ENCODE measurements around the gene SRPK3.

The SRPK3 gene

GRCh38 chrX:153819384-153820040, 38.7 kb downstream of the SRPK3 start:
- DNase-seq = no peak
- H3K9me3 ChIP-seq (ENCODE audit: control extremely low read depth in 1 of 5, control insufficient read depth in 4 of 5, insufficient read depth in 2 of 5, low read depth in 1 of 5, low read length in 4 of 5) = no peaks in the 10 kb centered on the region
- H3K27ac ChIP-seq (ENCODE audit: insufficient read depth in 1 of 2, low read depth in 1 of 2, low read length in 2 of 2, poor library complexity in 1 of 2, severe bottlenecking in 2 of 2) = no peak overlapping the region
- CTCF ChIA-PET = no interaction called here
- H3K27me3 ChIP-seq (replicated peaks in 2 of 5; ENCODE audit: control insufficient read depth in 4 of 5, insufficient read depth in 5 of 5, low read length in 4 of 5) = peaks cover 0 to 51% (median 2%) of the 10 kb centered on the region in 5 experiments
- POLR2A ChIA-PET = no interaction called here
- 53% methylated on average over 21 of the region's 23 CpGs for WGBS (ENCODE audit: insufficient coverage)
- H3K36me3 ChIP-seq (ENCODE audit: control insufficient read depth in 4 of 4, insufficient read depth in 4 of 4, low read length in 3 of 4) = no peaks in the 10 kb centered on the region
- peaks cover 0 to 44% (median 30%) of the 10 kb centered on the region in 4 experiments for H3K4me1 ChIP-seq (ENCODE audit: control extremely low read depth in 1 of 4, control insufficient read depth in 4 of 4, insufficient read depth in 4 of 4, low read length in 3 of 4)
- peak overlapping the region in 4 of 7 experiments; percentile 16 to 67 (median 42) for H3K4me3 ChIP-seq (ENCODE audit: control insufficient read depth in 1 of 7, extremely low read depth in 1 of 7, insufficient read depth in 4 of 7, low read depth in 2 of 7, low read length in 6 of 7)

DNA sequence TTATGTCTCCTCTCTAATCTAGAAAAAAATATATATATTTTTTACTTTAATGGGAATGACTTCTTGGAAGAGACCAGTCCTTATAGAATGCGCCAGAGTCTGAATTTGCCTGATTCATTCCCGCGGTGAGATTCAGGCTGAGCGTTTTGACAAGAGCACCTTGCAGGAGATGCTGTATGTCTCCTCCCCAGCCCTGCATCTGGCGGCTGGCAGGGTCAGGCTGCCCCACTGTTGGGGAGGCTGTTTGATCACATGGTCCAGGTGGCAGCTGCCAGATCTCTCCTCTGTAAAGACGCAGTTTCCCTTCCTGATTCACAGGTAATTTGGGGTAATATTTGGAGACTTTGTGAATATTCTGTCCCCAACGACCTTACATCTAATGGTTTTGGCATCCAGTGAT, 39.8 kb downstream of the SRPK3 start:
- Histone ChIP-seq H3K4me3 (ENCODE audit: control insufficient read depth in 1 of 7, extremely low read depth in 1 of 7, insufficient read depth in 4 of 7, low read depth in 2 of 7, low read length in 6 of 7) (no peak overlapping the region), H3K27me3 (replicated peaks in 2 of 5; ENCODE audit: control insufficient read depth in 4 of 5, insufficient read depth in 5 of 5, low read length in 4 of 5) (peaks cover 0 to 58% (median 3%) of the 10 kb centered on the region in 5 experiments), H3K27ac (ENCODE audit: insufficient read depth in 1 of 2, low read depth in 1 of 2, low read length in 2 of 2, poor library complexity in 1 of 2, severe bottlenecking in 2 of 2) (no peak overlapping the region), H3K9me3 (ENCODE audit: control extremely low read depth in 1 of 5, control insufficient read depth in 4 of 5, insufficient read depth in 2 of 5, low read depth in 1 of 5, low read length in 4 of 5) (no peaks in the 10 kb centered on the region), H3K4me1 (ENCODE audit: control extremely low read depth in 1 of 4, control insufficient read depth in 4 of 4, insufficient read depth in 4 of 4, low read length in 3 of 4) (peaks cover 0 to 40% (median 25%) of the 10 kb centered on the region in 4 experiments), H3K36me3 (ENCODE audit: control insufficient read depth in 4 of 4, insufficient read depth in 4 of 4, low read length in 3 of 4) (no peaks in the 10 kb centered on the region)
- no peak for DNase-seq
- POLR2A ChIA-PET = no interaction called here
- CTCF ChIA-PET = no interaction called here
- WGBS (ENCODE audit: insufficient coverage) = 78% methylated on average over 5 of the region's 7 CpGs

GRCh38 chrX:153821066-153821465, 40.2 kb downstream of the SRPK3 start:
- DNase-seq = no peak
- Histone ChIP-seq H3K36me3 (ENCODE audit: control insufficient read depth in 4 of 4, insufficient read depth in 4 of 4, low read length in 3 of 4) (no peaks in the 10 kb centered on the region), H3K9me3 (ENCODE audit: control extremely low read depth in 1 of 5, control insufficient read depth in 4 of 5, insufficient read depth in 2 of 5, low read depth in 1 of 5, low read length in 4 of 5) (no peaks in the 10 kb centered on the region), H3K4me1 (ENCODE audit: control extremely low read depth in 1 of 4, control insufficient read depth in 4 of 4, insufficient read depth in 4 of 4, low read length in 3 of 4) (peaks cover 0 to 41% (median 25%) of the 10 kb centered on the region in 4 experiments), H3K27ac (ENCODE audit: insufficient read depth in 1 of 2, low read depth in 1 of 2, low read length in 2 of 2, poor library complexity in 1 of 2, severe bottlenecking in 2 of 2) (no peak overlapping the region), H3K27me3 (replicated peaks in 2 of 5; ENCODE audit: control insufficient read depth in 4 of 5, insufficient read depth in 5 of 5, low read length in 4 of 5) (peaks cover 0 to 58% (median 5%) of the 10 kb centered on the region in 5 experiments), H3K4me3 (ENCODE audit: control insufficient read depth in 1 of 7, extremely low read depth in 1 of 7, insufficient read depth in 4 of 7, low read depth in 2 of 7, low read length in 6 of 7) (no peak overlapping the region)
- CTCF ChIA-PET = no interaction called here
- WGBS (ENCODE audit: insufficient coverage) = 98% methylated on average over 7 of the region's 9 CpGs
- POLR2A ChIA-PET = no interaction called here

DNA sequence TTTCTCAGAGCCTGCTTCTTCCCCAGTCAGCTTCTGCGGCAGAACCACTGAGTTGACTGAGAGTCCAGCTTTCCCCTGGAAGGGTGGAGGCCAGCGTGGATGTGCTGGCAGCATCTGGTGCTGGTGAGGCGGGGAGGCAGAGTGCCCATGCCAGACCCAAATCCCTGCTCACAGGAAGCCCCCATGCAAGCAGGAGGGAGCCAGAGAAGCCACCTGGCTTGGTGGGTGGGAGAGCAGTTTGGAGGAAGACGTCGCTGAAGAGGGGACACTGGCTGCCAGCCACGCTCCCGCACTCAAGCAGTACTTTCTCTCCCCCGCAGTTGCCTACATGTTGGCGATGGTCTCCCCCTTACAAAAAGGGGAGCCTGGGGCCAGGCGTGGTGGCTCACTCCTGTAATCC, 43.5 kb downstream of the SRPK3 start:
- Histone ChIP-seq H3K27me3 (replicated peaks in 2 of 5; ENCODE audit: control insufficient read depth in 4 of 5, insufficient read depth in 5 of 5, low read length in 4 of 5) (peaks cover 0 to 62% (median 13%) of the 10 kb centered on the region in 5 experiments), H3K4me1 (ENCODE audit: control extremely low read depth in 1 of 4, control insufficient read depth in 4 of 4, insufficient read depth in 4 of 4, low read length in 3 of 4) (peaks cover 0 to 36% (median 18%) of the 10 kb centered on the region in 4 experiments), H3K9me3 (ENCODE audit: control extremely low read depth in 1 of 5, control insufficient read depth in 4 of 5, insufficient read depth in 2 of 5, low read depth in 1 of 5, low read length in 4 of 5) (peaks cover 0 to 3% (median 0%) of the 10 kb centered on the region in 5 experiments), H3K4me3 (ENCODE audit: control insufficient read depth in 1 of 7, extremely low read depth in 1 of 7, insufficient read depth in 4 of 7, low read depth in 2 of 7, low read length in 6 of 7) (no peak overlapping the region), H3K27ac (ENCODE audit: insufficient read depth in 1 of 2, low read depth in 1 of 2, low read length in 2 of 2, poor library complexity in 1 of 2, severe bottlenecking in 2 of 2) (no peak overlapping the region), H3K36me3 (ENCODE audit: control insufficient read depth in 4 of 4, insufficient read depth in 4 of 4, low read length in 3 of 4) (no peaks in the 10 kb centered on the region)
- ChIA-PET POLR2A (no interaction called here), CTCF (no interaction called here)
- WGBS (ENCODE audit: insufficient coverage) = 92% methylated on average over 8 of the region's 10 CpGs
- DNase-seq = no peak

GRCh38 chrX:153825042-153825441, 44.2 kb downstream of the SRPK3 start:
- Histone ChIP-seq H3K4me3 (ENCODE audit: control insufficient read depth in 1 of 7, extremely low read depth in 1 of 7, insufficient read depth in 4 of 7, low read depth in 2 of 7, low read length in 6 of 7) (no peak overlapping the region), H3K27me3 (replicated peaks in 2 of 5; ENCODE audit: control insufficient read depth in 4 of 5, insufficient read depth in 5 of 5, low read length in 4 of 5) (peaks cover 0 to 63% (median 13%) of the 10 kb centered on the region in 5 experiments), H3K27ac (ENCODE audit: insufficient read depth in 1 of 2, low read depth in 1 of 2, low read length in 2 of 2, poor library complexity in 1 of 2, severe bottlenecking in 2 of 2) (no peak overlapping the region), H3K9me3 (ENCODE audit: control extremely low read depth in 1 of 5, control insufficient read depth in 4 of 5, insufficient read depth in 2 of 5, low read depth in 1 of 5, low read length in 4 of 5) (peaks cover 0 to 10% (median 0%) of the 10 kb centered on the region in 5 experiments), H3K4me1 (ENCODE audit: control extremely low read depth in 1 of 4, control insufficient read depth in 4 of 4, insufficient read depth in 4 of 4, low read length in 3 of 4) (peaks cover 0 to 36% (median 19%) of the 10 kb centered on the region in 4 experiments), H3K36me3 (ENCODE audit: control insufficient read depth in 4 of 4, insufficient read depth in 4 of 4, low read length in 3 of 4) (no peaks in the 10 kb centered on the region)
- DNase-seq = no peak
- ChIA-PET CTCF (no interaction called here), POLR2A (no interaction called here)
- 79% methylated on average over 7 of the region's 8 CpGs for WGBS (ENCODE audit: insufficient coverage)

DNA sequence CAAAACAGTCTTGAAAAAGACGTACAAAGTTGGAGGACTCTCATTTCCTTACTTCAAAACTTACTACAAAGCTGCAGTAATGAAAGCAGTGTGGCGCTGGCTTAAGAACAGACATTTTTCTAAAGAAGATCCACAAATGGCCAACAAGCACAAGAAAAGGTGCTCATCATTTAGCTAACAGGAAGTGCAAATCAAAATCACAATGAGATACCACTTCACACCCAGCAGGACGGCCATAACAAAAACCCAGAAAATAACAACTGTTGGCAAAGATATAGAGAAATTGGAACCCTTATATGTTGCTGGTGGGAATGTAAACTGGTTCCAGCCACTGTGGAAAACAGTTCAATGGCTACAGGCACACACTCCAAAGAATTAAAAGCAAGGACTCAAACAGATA, 46.2 kb downstream of the SRPK3 start:
- no peak for DNase-seq
- H3K36me3 ChIP-seq (ENCODE audit: control insufficient read depth in 4 of 4, insufficient read depth in 4 of 4, low read length in 3 of 4) = no peaks in the 10 kb centered on the region
- no peak overlapping the region for H3K4me3 ChIP-seq (ENCODE audit: control insufficient read depth in 1 of 7, extremely low read depth in 1 of 7, insufficient read depth in 4 of 7, low read depth in 2 of 7, low read length in 6 of 7)
- WGBS (ENCODE audit: insufficient coverage) = no CpG with 5 or more reads among the region's 3 CpGs
- peaks cover 0 to 17% (median 0%) of the 10 kb centered on the region in 5 experiments for H3K9me3 ChIP-seq (ENCODE audit: control extremely low read depth in 1 of 5, control insufficient read depth in 4 of 5, insufficient read depth in 2 of 5, low read depth in 1 of 5, low read length in 4 of 5)
- peaks cover 0 to 26% (median 15%) of the 10 kb centered on the region in 4 experiments for H3K4me1 ChIP-seq (ENCODE audit: control extremely low read depth in 1 of 4, control insufficient read depth in 4 of 4, insufficient read depth in 4 of 4, low read length in 3 of 4)
- peaks cover 0 to 70% (median 17%) of the 10 kb centered on the region in 5 experiments for H3K27me3 ChIP-seq (replicated peaks in 2 of 5; ENCODE audit: control insufficient read depth in 4 of 5, insufficient read depth in 5 of 5, low read length in 4 of 5)
- H3K27ac ChIP-seq (ENCODE audit: insufficient read depth in 1 of 2, low read depth in 1 of 2, low read length in 2 of 2, poor library complexity in 1 of 2, severe bottlenecking in 2 of 2) = no peak overlapping the region
- POLR2A ChIA-PET = no interaction called here
- CTCF ChIA-PET = no interaction called here

GRCh38 chrX:153827903-153828302, 47.1 kb downstream of the SRPK3 start:
- CTCF ChIA-PET = no interaction called here
- Histone ChIP-seq H3K27me3 (replicated peaks in 2 of 5; ENCODE audit: control insufficient read depth in 4 of 5, insufficient read depth in 5 of 5, low read length in 4 of 5) (peaks cover 0 to 79% (median 21%) of the 10 kb centered on the region in 5 experiments), H3K27ac (ENCODE audit: insufficient read depth in 1 of 2, low read depth in 1 of 2, low read length in 2 of 2, poor library complexity in 1 of 2, severe bottlenecking in 2 of 2) (no peak overlapping the region), H3K36me3 (ENCODE audit: control insufficient read depth in 4 of 4, insufficient read depth in 4 of 4, low read length in 3 of 4) (no peaks in the 10 kb centered on the region), H3K9me3 (ENCODE audit: control extremely low read depth in 1 of 5, control insufficient read depth in 4 of 5, insufficient read depth in 2 of 5, low read depth in 1 of 5, low read length in 4 of 5) (peaks cover 0 to 24% (median 0%) of the 10 kb centered on the region in 5 experiments), H3K4me1 (ENCODE audit: control extremely low read depth in 1 of 4, control insufficient read depth in 4 of 4, insufficient read depth in 4 of 4, low read length in 3 of 4) (peaks cover 0 to 22% (median 14%) of the 10 kb centered on the region in 4 experiments), H3K4me3 (ENCODE audit: control insufficient read depth in 1 of 7, extremely low read depth in 1 of 7, insufficient read depth in 4 of 7, low read depth in 2 of 7, low read length in 6 of 7) (no peak overlapping the region)
- POLR2A ChIA-PET = no interaction called here
- DNase-seq = no peak
- WGBS (ENCODE audit: insufficient coverage) = 87% methylated on average over 9 of the region's 9 CpGs
